Keratinocyte (primary cell): ENCODE measurements around the gene GTF2F1. TPM values are rescaled to one million over a fixed set of nuclear protein-coding genes. Genes with fewer than 3 reads are reported as not detected.

Source experiments
- DNase-seq: peaks from one replicate; pipeline ENCODE4 v3.0.0-alpha.2; 2011; ENCODE audit warnings: low read depth, missing footprints, low spot score
- FAIRE-seq: peaks from 2 replicates; lab custom pipeline; 2011; peaks lifted over from hg19 to GRCh38; lab: Jason Lieb, UNC
- H2AFZ ChIP-seq: 2 replicates; pipeline ENCODE4 v1.6.0; 2012; ENCODE audit warnings: low read length, control low read depth, inconsistent platforms; ENCODE audit not compliant: control insufficient read depth
- H3K27ac ChIP-seq: 2 replicates; pipeline ENCODE4 v1.5.1; 2011; ENCODE audit warnings: low read length; ENCODE audit not compliant: control insufficient read depth, insufficient read depth
- H3K27me3 ChIP-seq: 3 replicates; pipeline ENCODE4 v1.6.0; 2011; ENCODE audit warnings: low read length; ENCODE audit not compliant: control insufficient read depth, insufficient read depth; ENCODE audit errors: extremely low read depth
- H3K36me3 ChIP-seq, 2 experiments: 2 replicates in 1 of 2; 3 replicates in 1 of 2; pipeline ENCODE4 v1.5.1; 2011; ENCODE audit warnings: low read length in 2 of 2, mild to moderate bottlenecking in 1 of 2; ENCODE audit not compliant: control insufficient read depth in 2 of 2, insufficient read depth in 2 of 2; ENCODE audit errors: extremely low read depth in 1 of 2
- H3K4me1 ChIP-seq: 3 replicates; pipeline ENCODE4 v1.5.1; 2011; ENCODE audit warnings: low read length; ENCODE audit not compliant: control insufficient read depth, insufficient read depth; ENCODE audit errors: extremely low read depth
- H3K4me2 ChIP-seq: 3 replicates; pipeline ENCODE4 v1.6.0; 2011; ENCODE audit warnings: low read depth, low read length; ENCODE audit not compliant: control insufficient read depth, insufficient read depth; ENCODE audit errors: extremely low read depth
- H3K4me3 ChIP-seq, 3 experiments: fragments of 200-600 bp in 1 of 3; sonication (generic) in 1 of 3; 2 replicates in 2 of 3; 3 replicates in 1 of 3; pipeline ENCODE4 v1.5.1; 2011 to 2016; ENCODE audit warnings: low read length in 3 of 3, mild to moderate bottlenecking in 3 of 3, control low read depth in 2 of 3, inconsistent platforms in 1 of 3, low read depth in 1 of 3, mixed read lengths in 1 of 3, mixed run types in 1 of 3, moderate library complexity in 1 of 3; ENCODE audit not compliant: control insufficient read depth in 2 of 3, insufficient read depth in 2 of 3; ENCODE audit errors: extremely low read depth in 1 of 3
- H3K79me2 ChIP-seq: 2 replicates; pipeline ENCODE4 v1.6.0; 2012; ENCODE audit warnings: low read length; ENCODE audit not compliant: control insufficient read depth, insufficient read depth
- H3K9ac ChIP-seq: 3 replicates; pipeline ENCODE4 v1.6.0; 2011; ENCODE audit warnings: low read length; ENCODE audit not compliant: control insufficient read depth, insufficient read depth; ENCODE audit errors: extremely low read depth
- H3K9me1 ChIP-seq: 3 replicates; pipeline ENCODE4 v1.6.0; 2011; ENCODE audit warnings: low read length; ENCODE audit not compliant: control insufficient read depth, insufficient read depth; ENCODE audit errors: extremely low read depth
- H3K9me3 ChIP-seq: 2 replicates; pipeline ENCODE4 v1.5.1; 2012; ENCODE audit warnings: low read depth, low read length; ENCODE audit not compliant: control insufficient read depth
- H4K20me1 ChIP-seq: 3 replicates; pipeline ENCODE4 v1.6.0; 2011; ENCODE audit warnings: low read length; ENCODE audit not compliant: control insufficient read depth, insufficient read depth; ENCODE audit errors: extremely low read depth
- EZH2 ChIP-seq: IDR thresholded peaks from one replicate; pipeline ENCODE4 v1.6.1; 2012; ENCODE audit warnings: inconsistent platforms, mild to moderate bottlenecking, low read length, moderate library complexity
- dilution Hi-C: fragments of 300-500 bp; cut with MboI; formaldehyde crosslinking; loops from one replicate; pipeline ENCODE4 v1.7.0; 2020; ENCODE audit warnings: low sequenced_read_pairs; ENCODE audit not compliant: extremely low pct_ligation_motif_present
- polyA plus RNA-seq, 5 experiments: library from polyadenylated mRNA; depleted of rRNA in 3 of 5; stranded (reverse) in 3 of 5; stranded (forward) in 1 of 5; unstranded in 1 of 5; fragments of >200 nt; gene quantifications; 1 replicate in 1 of 5; 2 replicates in 3 of 5; 3 replicates in 1 of 5; pipeline versions ENCODE4 v1.2.1 to v1.2.3, GENCODE V29; 2011 to 2012; ENCODE audit warnings: missing spikeins in 2 of 5, low read depth in 1 of 5, low replicate concordance in 1 of 5
- TF ChIP-seq, protein P1 (sequence below), 3 experiments: IDR thresholded peaks in 1 of 3; conservative IDR thresholded peaks in 1 of 3; optimal IDR thresholded peaks in 1 of 3; 2 replicates in 2 of 3; 3 replicates in 1 of 3; pipeline versions ENCODE3 to v1.5.1; 2011; ENCODE audit warnings: low read length in 3 of 3, mild to moderate bottlenecking in 3 of 3, moderate library complexity in 2 of 3, control low read depth in 1 of 3, inconsistent platforms in 1 of 3; ENCODE audit not compliant: insufficient read depth in 2 of 3; ENCODE audit errors: extremely low read depth in 1 of 3

GTF2F1 gene
- polyA plus RNA-seq, 1 donor (not counting 4 experiments of a cell fraction or from before 2014, with no cell fraction given): 37.3 TPM

DNA sequence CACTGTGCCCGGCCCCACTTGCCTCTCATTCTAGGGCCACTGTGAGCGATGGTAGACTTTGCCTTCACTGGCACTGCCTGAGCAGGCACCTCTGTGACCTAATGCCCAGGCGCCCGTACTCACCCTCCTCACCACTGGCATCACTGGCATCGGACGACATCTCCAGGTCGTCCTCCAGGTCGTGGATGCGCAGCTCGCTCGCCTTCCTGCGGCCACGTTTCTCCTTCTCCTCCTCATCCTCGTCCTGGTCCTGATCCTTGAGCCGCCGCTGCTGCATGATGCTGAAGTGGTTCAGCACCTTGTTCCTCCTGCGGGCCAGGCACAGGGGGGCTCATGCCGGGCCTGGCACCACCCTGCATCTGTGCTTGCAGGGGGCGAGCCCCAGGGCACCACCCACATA is 9.8 kb downstream of the GTF2F1 start:
- H3K9me1 ChIP-seq: no peaks in the 10 kb centered on the region
- no peak overlapping the region for H3K9ac ChIP-seq
- TF ChIP-seq, protein P1, sequence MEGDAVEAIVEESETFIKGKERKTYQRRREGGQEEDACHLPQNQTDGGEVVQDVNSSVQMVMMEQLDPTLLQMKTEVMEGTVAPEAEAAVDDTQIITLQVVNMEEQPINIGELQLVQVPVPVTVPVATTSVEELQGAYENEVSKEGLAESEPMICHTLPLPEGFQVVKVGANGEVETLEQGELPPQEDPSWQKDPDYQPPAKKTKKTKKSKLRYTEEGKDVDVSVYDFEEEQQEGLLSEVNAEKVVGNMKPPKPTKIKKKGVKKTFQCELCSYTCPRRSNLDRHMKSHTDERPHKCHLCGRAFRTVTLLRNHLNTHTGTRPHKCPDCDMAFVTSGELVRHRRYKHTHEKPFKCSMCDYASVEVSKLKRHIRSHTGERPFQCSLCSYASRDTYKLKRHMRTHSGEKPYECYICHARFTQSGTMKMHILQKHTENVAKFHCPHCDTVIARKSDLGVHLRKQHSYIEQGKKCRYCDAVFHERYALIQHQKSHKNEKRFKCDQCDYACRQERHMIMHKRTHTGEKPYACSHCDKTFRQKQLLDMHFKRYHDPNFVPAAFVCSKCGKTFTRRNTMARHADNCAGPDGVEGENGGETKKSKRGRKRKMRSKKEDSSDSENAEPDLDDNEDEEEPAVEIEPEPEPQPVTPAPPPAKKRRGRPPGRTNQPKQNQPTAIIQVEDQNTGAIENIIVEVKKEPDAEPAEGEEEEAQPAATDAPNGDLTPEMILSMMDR (optimal IDR thresholded peaks at IDR 0.05 in 1 of 3, IDR thresholded peaks at IDR 0.05 in 1 of 3, conservative IDR thresholded peaks at IDR 0.05 in 1 of 3; ENCODE audit: extremely low read depth in 1 of 3, insufficient read depth in 2 of 3, low read length in 3 of 3): no peak
- TF ChIP-seq EZH2: no peak
- no peaks in the 10 kb centered on the region for H3K4me1 ChIP-seq
- H3K79me2 ChIP-seq: peaks cover 2% of the 10 kb centered on the region
- FAIRE-seq (no peak), DNase-seq (no peak)
- H4K20me1 ChIP-seq: no peaks in the 10 kb centered on the region
- H3K4me3 ChIP-seq: no peak overlapping the region
- H3K36me3 ChIP-seq: peaks cover 43 to 47% of the 10 kb centered on the region in 2 experiments
- no peaks in the 10 kb centered on the region for H3K27me3 ChIP-seq
- H3K9me3 ChIP-seq: no peaks in the 10 kb centered on the region
- H2AFZ ChIP-seq: no peak overlapping the region
- no peak overlapping the region for H3K4me2 ChIP-seq
- no peak overlapping the region for H3K27ac ChIP-seq
- dilution Hi-C loops: no loop called here

DNA sequence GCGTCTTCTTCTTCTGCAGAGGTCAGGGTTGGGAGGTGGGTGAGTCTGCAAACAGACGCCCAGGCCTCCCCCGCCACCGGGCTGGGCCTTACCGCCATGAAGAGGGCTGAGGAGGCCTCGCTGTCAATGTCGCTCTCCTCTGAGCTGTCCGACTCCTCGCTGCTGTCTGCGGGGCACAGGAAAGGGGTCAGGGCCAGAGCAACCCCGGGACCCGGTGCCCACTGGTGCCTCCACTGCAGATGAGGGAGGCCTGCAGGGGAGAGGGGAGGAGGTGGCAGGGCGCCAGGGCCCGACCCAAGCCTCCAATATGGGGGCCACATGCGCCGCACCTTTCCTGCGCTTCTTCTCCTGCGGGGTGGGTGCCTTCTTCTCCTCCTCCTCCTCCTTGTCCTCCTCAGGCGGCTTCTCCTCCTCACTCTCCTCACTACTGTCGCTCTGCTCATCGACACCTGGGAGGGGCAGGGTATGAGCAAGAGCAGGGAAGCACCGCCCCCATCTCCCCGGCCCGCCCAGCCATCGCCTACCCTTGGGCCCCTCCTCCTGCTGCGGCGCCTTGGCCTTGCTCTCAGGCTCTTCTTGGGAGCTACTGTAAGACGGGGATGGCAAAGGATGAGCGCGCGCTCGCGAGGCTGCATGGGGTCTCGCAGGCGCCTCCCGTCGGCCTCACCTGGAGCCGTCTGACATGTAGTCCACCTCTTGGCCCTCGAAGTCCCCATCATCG is 11.8 kb downstream of the GTF2F1 start:
- H4K20me1 ChIP-seq: no peaks in the 10 kb centered on the region
- H3K27ac ChIP-seq: no peak overlapping the region
- no peaks in the 10 kb centered on the region for H3K27me3 ChIP-seq
- no peak overlapping the region for H3K4me3 ChIP-seq
- no peak for DNase-seq
- no peaks in the 10 kb centered on the region for H3K4me1 ChIP-seq
- H3K9me3 ChIP-seq: no peaks in the 10 kb centered on the region
- no peak overlapping the region for H3K4me2 ChIP-seq
- no peak overlapping the region for H3K9ac ChIP-seq
- peaks cover 33% of the 10 kb centered on the region in 2 experiments for H3K36me3 ChIP-seq
- dilution Hi-C loops: no loop called here
- no peaks in the 10 kb centered on the region for H3K79me2 ChIP-seq
- no peaks in the 10 kb centered on the region for H3K9me1 ChIP-seq
- no peak overlapping the region for H2AFZ ChIP-seq
- no peak for FAIRE-seq
- no peak for TF ChIP-seq EZH2
- TF ChIP-seq, protein P1 (optimal IDR thresholded peaks at IDR 0.05 in 1 of 3, IDR thresholded peaks at IDR 0.05 in 1 of 3, conservative IDR thresholded peaks at IDR 0.05 in 1 of 3; ENCODE audit: extremely low read depth in 1 of 3, insufficient read depth in 2 of 3, low read length in 3 of 3): no peak
